HCT116 (cell line): ENCODE data around the gene HGFAC. TPM values are rescaled to one million over a fixed set of nuclear protein-coding genes. Genes with fewer than 3 reads are reported as not detected.

Experiments used
- ATAC-seq: fragments of 200-7000 bp; cut with Tn5 transposase; 2 replicates; pipeline ENCODE4 v1.9.1; 2020; ENCODE audit warnings: mild to moderate bottlenecking, moderate library complexity
- BruUV-seq: library from RNA; stranded (reverse); fragments of 400-500 nt; replicated peaks from 2 replicates; lab custom pipeline; 2021; lab: Mats Ljungman, UMichigan
- CTCF ChIA-PET: fragments of 300-600 bp; sonication (Branson Sonifier 250); formaldehyde crosslinking; loops from one replicate; lab custom pipeline; 2021; ENCODE audit warnings: antibody characterized with exemption; lab: Charles Lee
- POLR2A ChIA-PET: fragments of 300-600, 350-600 bp; sonication (Branson Sonifier 250); formaldehyde crosslinking; loops from one replicate; lab custom pipeline; 2021; ENCODE audit warnings: antibody characterized with exemption; lab: Charles Lee
- RAD21 ChIA-PET, 2 experiments: fragments of 300-600 bp; sonication (Branson Sonifier 250); formaldehyde crosslinking; loops; one replicate each; lab custom pipeline; 2023; ENCODE audit warnings: low total read pairs in 2 of 2; ENCODE audit not compliant: uncharacterized antibody in 2 of 2, unreplicated experiment in 2 of 2, low non-redundant PET in 1 of 2; lab: Charles Lee
- DNase-seq: peaks from one replicate; pipeline ENCODE4 v3.0.0-alpha.2; 2010; ENCODE audit warnings: low read depth, low spot score
- H2AFZ ChIP-seq: fragments of 200-600 bp; shearing (Covaris generic), sonication (generic); 2 replicates; pipeline ENCODE4 v1.6.1; 2017; ENCODE audit warnings: low read depth, mixed run types, mixed read lengths, antibody characterized with exemption, low read length; ENCODE audit not compliant: poor library complexity, severe bottlenecking
- H3K27ac ChIP-seq: 2 replicates; pipeline ENCODE4 v1.5.1; 2012; ENCODE audit warnings: low read depth, low read length
- H3K27me3 ChIP-seq: fragments of 200-600 bp; sonication (generic); 2 replicates; pipeline ENCODE4 v1.6.1; 2016; ENCODE audit warnings: mixed run types, low read length, mixed read lengths; ENCODE audit not compliant: insufficient read depth
- H3K36me3 ChIP-seq, 2 experiments: fragments of 200-500 bp in 1 of 2; fragments of 200-600 bp in 1 of 2; sonication (Bioruptor generic) in 1 of 2; sonication (generic) in 1 of 2; 2 replicates each; pipeline versions ENCODE4 v1.5.1 to v1.6.1; 2014 to 2016; ENCODE audit warnings: low read length in 2 of 2, inconsistent platforms in 1 of 2, mixed read lengths in 1 of 2, mixed run types in 1 of 2; ENCODE audit not compliant: insufficient read depth in 2 of 2, control insufficient read depth in 1 of 2
- H3K4me1 ChIP-seq, 2 experiments: fragments of 200-600 bp in 1 of 2; sonication (generic) in 1 of 2; 2 replicates each; pipeline versions ENCODE4 v1.5.1 to v1.6.1; 2012 to 2017; ENCODE audit warnings: low read length in 2 of 2, inconsistent platforms in 1 of 2, mild to moderate bottlenecking in 1 of 2, mixed read lengths in 1 of 2, mixed run types in 1 of 2, moderate library complexity in 1 of 2; ENCODE audit not compliant: insufficient read depth in 2 of 2, control insufficient read depth in 1 of 2
- H3K4me2 ChIP-seq: fragments of 200-600 bp; sonication (generic); 2 replicates; pipeline ENCODE4 v1.6.1; 2017; ENCODE audit warnings: mixed run types, low read length, mixed read lengths
- H3K4me3 ChIP-seq, 2 experiments: fragments of 200-600 bp in 1 of 2; sonication (generic) in 1 of 2; replicated peaks in 1 of 2; 2 replicates each; pipeline ENCODE4 v1.5.1; 2011 to 2016; ENCODE audit warnings: low read length in 2 of 2, control low read depth in 1 of 2, low read depth in 1 of 2, mild to moderate bottlenecking in 1 of 2, mixed read lengths in 1 of 2, mixed run types in 1 of 2
- H3K79me2 ChIP-seq: fragments of 200-600 bp; sonication (generic); 2 replicates; pipeline ENCODE4 v1.6.1; 2017; ENCODE audit warnings: mild to moderate bottlenecking, mixed run types, low read length, moderate library complexity, mixed read lengths; ENCODE audit not compliant: insufficient read depth
- H3K9ac ChIP-seq: fragments of 200-600 bp; sonication (generic); 2 replicates; pipeline ENCODE4 v1.6.1; 2016; ENCODE audit warnings: low read length, mixed read lengths
- H3K9me2 ChIP-seq: fragments of 200-600 bp; sonication (generic), shearing (Covaris generic); 2 replicates; pipeline ENCODE4 v1.6.1; 2017; ENCODE audit warnings: mixed run types, mild to moderate bottlenecking, moderate library complexity; ENCODE audit not compliant: insufficient read depth
- H3K9me3 ChIP-seq, 2 experiments: fragments of 200-500 bp in 1 of 2; fragments of 200-600 bp in 1 of 2; sonication (Bioruptor generic) in 1 of 2; sonication (generic) in 1 of 2; 2 replicates each; pipeline ENCODE4 v1.6.1; 2014 to 2017; ENCODE audit warnings: low read length in 2 of 2, mixed read lengths in 2 of 2, inconsistent platforms in 1 of 2, low read depth in 1 of 2, mild to moderate bottlenecking in 1 of 2, mixed run types in 1 of 2, moderate library complexity in 1 of 2; ENCODE audit not compliant: control insufficient read depth in 1 of 2, insufficient read depth in 1 of 2
- H4K20me1 ChIP-seq: fragments of 200-600 bp; sonication (generic), shearing (Covaris generic); 2 replicates; pipeline ENCODE4 v1.6.1; 2017; ENCODE audit warnings: mixed run types, mild to moderate bottlenecking, moderate library complexity; ENCODE audit not compliant: insufficient read depth
- ATF3 ChIP-seq: IDR thresholded peaks from 2 replicates; pipeline ENCODE4 v1.6.1; 2012
- CEBPB ChIP-seq: IDR thresholded peaks from 2 replicates; pipeline ENCODE4 v1.6.1; 2012; ENCODE audit warnings: low read depth
- CTCF ChIP-seq, 3 experiments: fragments of 200-600 bp in 1 of 3; sonication (generic) in 1 of 3; IDR thresholded peaks in 2 of 3; conservative IDR thresholded peaks in 1 of 3; 2 replicates each; pipeline ENCODE4 v1.5.1; 2012 to 2017; ENCODE audit warnings: low read depth in 2 of 3, low read length in 2 of 3, antibody characterized with exemption in 1 of 3, borderline replicate concordance in 1 of 3, control low read depth in 1 of 3, mild to moderate bottlenecking in 1 of 3, mixed read lengths in 1 of 3, mixed run types in 1 of 3, moderate library complexity in 1 of 3; ENCODE audit not compliant: insufficient read depth in 1 of 3
- EGR1 ChIP-seq: IDR thresholded peaks from 2 replicates; pipeline ENCODE4 v1.6.1; 2012; ENCODE audit warnings: low read depth
- ELF1 ChIP-seq: IDR thresholded peaks from 2 replicates; pipeline ENCODE4 v1.6.1; 2012; ENCODE audit warnings: low read depth, borderline replicate concordance
- FOSL1 ChIP-seq: IDR thresholded peaks from 2 replicates; pipeline ENCODE4 v1.6.1; 2012; ENCODE audit warnings: low read depth
- JUND ChIP-seq: IDR thresholded peaks from 2 replicates; pipeline ENCODE4 v1.6.1; 2012
- MAX ChIP-seq: IDR thresholded peaks from 2 replicates; pipeline ENCODE4 v1.6.1; 2012
- POLR2A ChIP-seq: IDR thresholded peaks from 2 replicates; pipeline ENCODE4 v1.7.0; 2011; ENCODE audit warnings: borderline replicate concordance; ENCODE audit not compliant: insufficient read depth, insufficient read length; ENCODE audit errors: extremely low read depth
- POLR2AphosphoS5 ChIP-seq: IDR thresholded peaks from 2 replicates; pipeline ENCODE4 v1.6.1; 2011; ENCODE audit warnings: mild to moderate bottlenecking, low read depth, low read length, moderate library complexity
- RAD21 ChIP-seq: IDR thresholded peaks from 2 replicates; pipeline ENCODE4 v1.6.1; 2012; ENCODE audit warnings: low read depth, mild to moderate bottlenecking
- REST ChIP-seq: IDR thresholded peaks from 2 replicates; pipeline ENCODE4 v1.6.1; 2012; ENCODE audit warnings: low read depth
- SIN3A ChIP-seq: IDR thresholded peaks from 2 replicates; pipeline ENCODE4 v1.6.1; 2012; ENCODE audit warnings: low read depth
- SP1 ChIP-seq: IDR thresholded peaks from 2 replicates; pipeline ENCODE4 v1.6.1; 2012; ENCODE audit warnings: low read depth
- YY1 ChIP-seq: IDR thresholded peaks from 2 replicates; pipeline ENCODE4 v1.6.1; 2011; ENCODE audit warnings: low read length, low read depth, moderate library complexity, mild to moderate bottlenecking; ENCODE audit not compliant: insufficient replicate concordance; ENCODE audit errors: extremely low read depth
- ZBTB33 ChIP-seq: IDR thresholded peaks from 2 replicates; pipeline ENCODE4 v1.6.1; 2011; ENCODE audit warnings: mild to moderate bottlenecking, low read length, moderate library complexity; ENCODE audit not compliant: insufficient replicate concordance; ENCODE audit errors: extremely low read depth
- ZFX ChIP-seq: fragments of 450-650 bp; IDR thresholded peaks from 2 replicates; pipeline ENCODE4 v1.6.1; 2017
- ZNF274 ChIP-seq: fragments of 200-500 bp; sonication (Bioruptor generic); IDR thresholded peaks from 2 replicates; pipeline ENCODE4 v1.6.1; 2014; ENCODE audit warnings: mild to moderate bottlenecking, low read depth, low read length, inconsistent platforms
- intact Hi-C: fragments of 100-400 bp; cut with micrococcal nuclease; formaldehyde crosslinking; loops from 2 replicates; pipeline ENCODE4 v1.10.0; 2022
- total RNA-seq: library from RNA; stranded (reverse); gene quantifications from one replicate; pipeline ENCODE4 v1.2.1, GENCODE V29; 2021; ENCODE audit not compliant: unreplicated experiment

Gene HGFAC
- total RNA-seq, 1 experiment from 2014 or later = 1.1 TPM

GRCh38 chr4:3494462-3494871, 52.7 kb downstream of the HGFAC start (continued):
- TF ChIP-seq ZNF274 (no peak), ZBTB33 (no peak)

- Histone ChIP-seq H3K79me2 (no peaks in the 10 kb centered on the region), H3K9me3 (no peaks in the 10 kb centered on the region), H3K4me2 (no peak overlapping the region), H2AFZ (no peak overlapping the region), H3K9ac (no peak overlapping the region), H3K27ac (no peak overlapping the region), H3K9me2 (no peaks in the 10 kb centered on the region), H3K27me3 (no peaks in the 10 kb centered on the region), H3K4me1 (no peaks in the 10 kb centered on the region), H3K36me3 (no peaks in the 10 kb centered on the region), H4K20me1 (no peaks in the 10 kb centered on the region), H3K4me3 (no peak overlapping the region)
- ChIA-PET RAD21 (no interaction called here), POLR2A (no interaction called here), CTCF (no interaction called here)
- intact Hi-C loops = no loop called here
- DNase-seq (no peak), ATAC-seq (no peak)
- BruUV-seq = no TSS peak
- no peak for TF ChIP-seq MAX
- TF ChIP-seq JUND = no peak
- TF ChIP-seq REST = no peak
- TF ChIP-seq RAD21 = no peak
- no peak for TF ChIP-seq ATF3
- no peak for TF ChIP-seq EGR1
- no peak for TF ChIP-seq POLR2AphosphoS5
- no peak for TF ChIP-seq SP1
- TF ChIP-seq CTCF (IDR thresholded peaks at IDR 0.05 in 2 of 3, conservative IDR thresholded peaks at IDR 0.05 in 1 of 3; ENCODE audit: borderline replicate concordance in 1 of 3, insufficient read depth in 1 of 3, low read depth in 2 of 3, low read length in 2 of 3) = no peak
- no peak for TF ChIP-seq YY1
- TF ChIP-seq ELF1 = no peak
- no peak for TF ChIP-seq FOSL1
- no peak for TF ChIP-seq ZFX
- TF ChIP-seq POLR2A = no peak
- no peak for TF ChIP-seq ZNF274
- no peak for TF ChIP-seq SIN3A
- TF ChIP-seq CEBPB = no peak
Measured at GRCh38 chr4:3495204-3495975, 53.6 kb downstream of the HGFAC start.
